PC-9 (cell line): ENCODE measurements around the gene MVD.

Source experiments
- CTCF ChIP-seq: fragments of 200-600 bp; sonication (generic); conservative IDR thresholded peaks from 2 replicates; pipeline ENCODE4 v1.6.1; 2017; ENCODE audit warnings: mixed run types, antibody characterized with exemption, mild to moderate bottlenecking, moderate library complexity
- EZH2 ChIP-seq: fragments of 200-600 bp; sonication (generic); IDR thresholded peaks from 2 replicates; pipeline ENCODE4 v1.8.0; 2017; ENCODE audit warnings: antibody characterized with exemption, low read depth

GRCh38 chr16:88631920-88632586 is 30.8 kb downstream of the MVD start:
- no peak for TF ChIP-seq CTCF
- no peak for TF ChIP-seq EZH2
